Endothelial cell of umbilical vein (primary cell): ENCODE data around the gene CBLN3. TPM values are rescaled to one million over a fixed set of nuclear protein-coding genes. Genes with fewer than 3 reads are reported as not detected.

Experiments
- BruUV-seq: library from RNA; stranded (reverse); fragments of 400-500 nt; replicated peaks from 2 replicates; lab custom pipeline; 2021; lab: Mats Ljungman, UMichigan
- CTCF ChIA-PET: fragments of 300-600, 350-600 bp; sonication (Branson Sonifier 250); formaldehyde crosslinking; loops from one replicate; lab custom pipeline; 2021; ENCODE audit warnings: antibody characterized with exemption, inconsistent platforms; lab: Charles Lee
- POLR2A ChIA-PET: fragments of 300-600, 350-600 bp; sonication (Branson Sonifier 250); formaldehyde crosslinking; loops from one replicate; lab custom pipeline; 2021; ENCODE audit warnings: antibody characterized with exemption, inconsistent platforms; lab: Charles Lee
- DNase-seq: peaks from one replicate; pipeline ENCODE4 v3.0.0-alpha.2; 2011; ENCODE audit warnings: low read depth, low spot score
- FAIRE-seq: peaks from 2 replicates; lab custom pipeline; 2011; peaks lifted over from hg19 to GRCh38; lab: Jason Lieb, UNC
- H2AFZ ChIP-seq: 2 replicates; pipeline ENCODE4 v1.6.0; 2012; ENCODE audit warnings: low read depth, low read length, control low read depth, inconsistent platforms
- H3K27ac ChIP-seq: 2 replicates; pipeline ENCODE4 v1.5.1; 2011; ENCODE audit warnings: low read depth, mild to moderate bottlenecking, control low read depth, low read length, moderate library complexity; ENCODE audit not compliant: insufficient read depth
- H3K27me3 ChIP-seq, 2 experiments: 2 replicates each; pipeline versions ENCODE4 v1.6.0 to v1.6.1; 2011; ENCODE audit warnings: low read length in 2 of 2, mixed read lengths in 1 of 2; ENCODE audit not compliant: control insufficient read depth in 2 of 2, insufficient read depth in 2 of 2
- H3K36me3 ChIP-seq, 2 experiments: 2 replicates in 1 of 2; 3 replicates in 1 of 2; pipeline ENCODE4 v1.5.1; 2011; ENCODE audit warnings: low read length in 2 of 2, mild to moderate bottlenecking in 1 of 2, moderate library complexity in 1 of 2; ENCODE audit not compliant: control insufficient read depth in 2 of 2, insufficient read depth in 2 of 2; ENCODE audit errors: extremely low read depth in 1 of 2
- H3K4me1 ChIP-seq: 3 replicates; pipeline ENCODE4 v1.5.1; 2011; ENCODE audit warnings: mild to moderate bottlenecking, low read length; ENCODE audit not compliant: control insufficient read depth, insufficient read depth; ENCODE audit errors: extremely low read depth
- H3K4me2 ChIP-seq: 2 replicates; pipeline ENCODE4 v1.6.1; 2011; ENCODE audit warnings: low read length, control low read depth, mixed read lengths; ENCODE audit not compliant: insufficient read depth
- H3K4me3 ChIP-seq, 3 experiments: fragments of 200-600 bp in 1 of 3; sonication (generic), shearing (Covaris generic) in 1 of 3; replicated peaks in 1 of 3; 2 replicates each; pipeline ENCODE4 v1.5.1; 2011 to 2016; ENCODE audit warnings: control low read depth in 3 of 3, low read length in 3 of 3, mild to moderate bottlenecking in 2 of 3, inconsistent platforms in 1 of 3, low read depth in 1 of 3, moderate library complexity in 1 of 3; ENCODE audit not compliant: insufficient read depth in 1 of 3
- H3K79me2 ChIP-seq: 2 replicates; pipeline ENCODE4 v1.6.0; 2012; ENCODE audit warnings: low read length, inconsistent platforms; ENCODE audit not compliant: control insufficient read depth, insufficient read depth
- H3K9ac ChIP-seq: replicated peaks from 2 replicates; pipeline ENCODE3; 2011; ENCODE audit warnings: low read length, control low read depth; ENCODE audit not compliant: insufficient read depth; ENCODE audit errors: extremely low read depth
- H3K9me1 ChIP-seq: replicated peaks from 3 replicates; pipeline ENCODE4 v1.6.0; 2011; ENCODE audit warnings: mild to moderate bottlenecking, low read length; ENCODE audit not compliant: control insufficient read depth, insufficient read depth; ENCODE audit errors: extremely low read depth
- H3K9me3 ChIP-seq: replicated peaks from 2 replicates; pipeline ENCODE4 v1.5.1; 2012; ENCODE audit warnings: low read length, inconsistent platforms; ENCODE audit not compliant: control insufficient read depth, insufficient read depth
- H4K20me1 ChIP-seq: replicated peaks from 2 replicates; pipeline ENCODE3; 2011; ENCODE audit warnings: mild to moderate bottlenecking, low read length; ENCODE audit not compliant: control insufficient read depth, insufficient read depth; ENCODE audit errors: extremely low read depth
- FOS ChIP-seq: IDR thresholded peaks from 2 replicates; pipeline ENCODE4 v1.6.1; 2011; ENCODE audit warnings: mild to moderate bottlenecking, low read length, moderate library complexity, borderline replicate concordance; ENCODE audit not compliant: insufficient read depth
- JUN ChIP-seq: IDR thresholded peaks from 2 replicates; pipeline ENCODE4 v1.6.1; 2011; ENCODE audit warnings: borderline replicate concordance, low read depth; ENCODE audit not compliant: insufficient read length, insufficient read depth
- MYC ChIP-seq: IDR thresholded peaks from one replicate; pipeline ENCODE4 v1.6.1; 2011; ENCODE audit warnings: mild to moderate bottlenecking, low read depth, low read length
- POLR2AphosphoS5 ChIP-seq: IDR thresholded peaks from 2 replicates; pipeline ENCODE4 v1.6.1; 2012; ENCODE audit warnings: low read depth, mild to moderate bottlenecking, control low read depth, low read length, moderate library complexity; ENCODE audit not compliant: insufficient read depth
- dilution Hi-C: fragments of 300-500 bp; cut with MboI; formaldehyde crosslinking; loops from one replicate; pipeline ENCODE4 v1.15.0; 2019; ENCODE audit warnings: low sequenced_read_pairs; ENCODE audit not compliant: extremely low pct_ligation_motif_present
- intact Hi-C: fragments of 100-400 bp; cut with micrococcal nuclease; formaldehyde crosslinking; loops from one replicate; pipeline ENCODE4 v1.10.0; 2022
- polyA plus RNA-seq, 4 experiments: library from polyadenylated mRNA; depleted of rRNA in 3 of 4; stranded (reverse) in 3 of 4; unstranded in 1 of 4; fragments of >200 nt; gene quantifications; 2 replicates each; pipeline versions ENCODE4 v1.2.1 to v1.2.3, GENCODE V29; 2011 to 2012; ENCODE audit warnings: missing spikeins in 1 of 4
- total RNA-seq: library from RNA; stranded (reverse); gene quantifications from 2 replicates; pipeline ENCODE4 v1.2.3, GENCODE V29; 2021
- TF ChIP-seq, protein P1 (sequence below): IDR thresholded peaks from 2 replicates; pipeline ENCODE4 v1.6.1; 2011; ENCODE audit not compliant: insufficient read depth, insufficient read length

CBLN3 gene
- total and polyA plus RNA-seq, 2 donors (not counting 3 experiments of a cell fraction or from before 2014, with no cell fraction given), result 7.9 to 8.6 TPM

DNA sequence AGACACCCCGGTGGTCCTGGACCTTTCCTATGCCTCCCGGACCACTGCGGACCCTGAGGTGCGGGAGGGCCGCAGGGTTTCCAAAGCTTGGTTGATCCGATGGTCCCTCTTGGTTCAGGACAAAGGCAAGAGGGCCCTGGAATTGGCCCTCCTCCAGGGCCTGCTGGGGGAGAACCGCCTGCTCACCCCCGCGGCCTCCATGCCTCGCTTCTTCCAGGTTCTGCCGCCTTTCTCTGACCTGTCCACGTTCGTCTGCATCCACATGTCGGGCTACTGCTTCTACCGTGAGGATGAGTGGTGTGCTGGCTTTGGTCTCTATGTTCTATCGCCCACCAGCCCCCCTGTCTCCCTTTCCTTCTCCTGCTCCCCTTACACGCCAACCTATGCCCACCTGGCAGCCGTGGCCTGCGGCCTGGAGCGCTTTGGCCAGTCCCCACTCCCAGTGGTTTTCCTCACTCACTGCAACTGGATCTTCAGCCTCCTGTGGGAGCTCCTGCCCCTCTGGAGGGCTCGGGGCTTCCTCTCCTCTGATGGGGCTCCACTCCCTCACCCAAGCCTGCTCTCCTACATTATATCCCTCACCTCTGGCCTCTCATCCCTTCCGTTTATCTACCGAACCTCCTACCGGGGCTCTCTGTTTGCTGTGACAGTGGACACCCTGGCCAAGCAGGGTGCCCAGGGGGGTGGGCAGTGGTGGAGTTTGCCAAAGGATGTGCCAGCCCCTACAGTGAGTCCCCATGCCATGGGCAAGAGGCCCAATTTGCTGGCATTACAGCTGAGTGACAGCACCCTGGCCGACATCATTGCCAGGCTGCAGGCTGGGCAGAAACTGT, 13.8 kb downstream of the CBLN3 start:
- ChIA-PET CTCF (interaction anchor here (2.9 kb wide), 1 partner anchor 17 kb away, joined by 25 read pairs; no protein-coding TSS in a partner anchor), POLR2A (no interaction called here)
- DNase-seq (no peak), FAIRE-seq (no peak)
- Histone ChIP-seq H3K36me3 (peaks cover 4 to 38% of the 10 kb centered on the region in 2 experiments), H3K79me2 (no peaks in the 10 kb centered on the region), H3K9me3 (no peaks in the 10 kb centered on the region), H3K4me2 (no peak overlapping the region), H3K27ac (no peak overlapping the region), H2AFZ (no peak overlapping the region), H3K9me1 (no peaks in the 10 kb centered on the region), H3K27me3 (no peaks in the 10 kb centered on the region), H3K9ac (no peak overlapping the region), H3K4me1 (peaks cover 17% of the 10 kb centered on the region), H3K4me3 (no peak overlapping the region), H4K20me1 (no peaks in the 10 kb centered on the region)
- intact Hi-C loops (no loop called here), dilution Hi-C loops (no loop called here)
- TF ChIP-seq, protein P1, sequence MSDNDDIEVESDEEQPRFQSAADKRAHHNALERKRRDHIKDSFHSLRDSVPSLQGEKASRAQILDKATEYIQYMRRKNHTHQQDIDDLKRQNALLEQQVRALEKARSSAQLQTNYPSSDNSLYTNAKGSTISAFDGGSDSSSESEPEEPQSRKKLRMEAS, result no peak
- no peak for TF ChIP-seq MYC
- no peak for TF ChIP-seq JUN
- BruUV-seq, result no TSS peak

DNA sequence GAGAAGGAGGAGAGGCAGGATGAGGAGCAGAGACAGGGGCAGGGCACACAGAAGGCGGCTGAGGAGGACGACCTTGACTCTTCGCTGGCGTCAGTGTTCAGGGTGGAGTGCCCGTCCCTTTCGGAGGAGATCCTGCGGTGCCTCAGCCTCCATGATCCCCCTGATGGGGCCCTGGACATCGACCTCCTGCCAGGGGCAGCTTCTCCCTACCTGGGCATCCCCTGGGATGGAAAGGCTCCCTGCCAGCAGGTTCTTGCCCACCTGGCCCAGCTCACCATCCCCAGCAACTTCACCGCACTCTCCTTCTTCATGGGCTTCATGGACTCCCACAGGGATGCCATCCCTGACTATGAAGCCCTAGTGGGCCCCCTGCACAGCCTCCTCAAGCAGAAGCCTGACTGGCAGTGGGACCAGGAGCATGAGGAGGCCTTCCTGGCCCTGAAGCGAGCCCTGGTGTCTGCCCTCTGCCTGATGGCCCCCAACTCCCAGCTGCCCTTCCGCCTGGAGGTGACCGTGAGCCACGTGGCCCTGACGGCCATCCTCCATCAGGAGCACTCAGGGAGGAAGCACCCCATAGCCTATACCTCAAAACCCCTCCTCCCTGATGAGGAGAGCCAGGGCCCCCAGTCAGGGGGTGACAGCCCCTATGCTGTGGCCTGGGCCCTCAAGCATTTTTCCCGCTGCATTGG, 14.6 kb downstream of the CBLN3 start:
- FAIRE-seq (no peak), DNase-seq (no peak)
- ChIA-PET POLR2A (no interaction called here), CTCF (interaction anchor here (0.9 to 8.7 kb wide), 5 partner anchors 15 to 82 kb away, joined by 3 to 86 read pairs (median 25); partner anchors contain the start of genes ADCY4, CBLN3 and KHNYN)
- no peaks in the 10 kb centered on the region for H3K9me1 ChIP-seq
- H3K4me3 ChIP-seq, result no peak overlapping the region
- BruUV-seq, result no TSS peak
- no peaks in the 10 kb centered on the region for H3K9me3 ChIP-seq
- peaks cover 17% of the 10 kb centered on the region for H3K4me1 ChIP-seq
- no peaks in the 10 kb centered on the region for H4K20me1 ChIP-seq
- intact Hi-C loops, result no loop called here
- H3K4me2 ChIP-seq, result no peak overlapping the region
- H2AFZ ChIP-seq, result no peak overlapping the region
- TF ChIP-seq FOS, result no peak
- no peak for TF ChIP-seq POLR2AphosphoS5
- no peak overlapping the region for H3K9ac ChIP-seq
- H3K27ac ChIP-seq, result no peak overlapping the region
- H3K79me2 ChIP-seq, result no peaks in the 10 kb centered on the region
- no peaks in the 10 kb centered on the region for H3K27me3 ChIP-seq
- peaks cover 4 to 39% of the 10 kb centered on the region in 2 experiments for H3K36me3 ChIP-seq
- dilution Hi-C loops, result no loop called here
